ENCODE measurements around the gene DIP2C.
"Not testable (repeated sequence)": the region's sequence is repeated elsewhere in the genome, so short reads cannot be mapped to it uniquely, and the experiment has no call there.

DIP2C gene

DNA sequence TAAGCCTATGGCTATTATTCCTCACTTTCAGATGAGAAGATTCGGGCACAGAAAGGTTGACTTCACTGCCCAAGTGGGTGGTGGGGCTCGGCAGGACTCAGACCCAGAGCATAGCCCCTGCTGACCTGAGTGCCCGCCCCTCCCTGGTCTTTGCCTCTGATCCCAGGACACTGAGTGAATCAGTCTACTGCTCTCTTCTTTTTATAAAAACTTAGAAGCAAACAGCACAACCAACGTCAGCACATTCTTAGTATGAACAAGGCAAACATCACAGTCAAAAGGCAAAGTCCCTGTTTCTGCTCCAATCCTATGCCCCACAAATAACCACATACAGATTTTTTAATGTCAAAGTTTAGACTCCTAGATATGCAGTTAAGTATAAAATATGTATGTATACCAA lies 316.5 kb downstream of the DIP2C start:
- DNase-seq (ENCODE audit: low spot score): no peak

- DNase-seq (ENCODE audit: low spot score): no peak
Observed at GRCh38 chr10:372566-372965, 316.9 kb downstream of the DIP2C start.

- no peak for DNase-seq (ENCODE audit: low spot score)
Observed at GRCh38 chr10:371515-371914, 318.0 kb downstream of the DIP2C start.

DNA sequence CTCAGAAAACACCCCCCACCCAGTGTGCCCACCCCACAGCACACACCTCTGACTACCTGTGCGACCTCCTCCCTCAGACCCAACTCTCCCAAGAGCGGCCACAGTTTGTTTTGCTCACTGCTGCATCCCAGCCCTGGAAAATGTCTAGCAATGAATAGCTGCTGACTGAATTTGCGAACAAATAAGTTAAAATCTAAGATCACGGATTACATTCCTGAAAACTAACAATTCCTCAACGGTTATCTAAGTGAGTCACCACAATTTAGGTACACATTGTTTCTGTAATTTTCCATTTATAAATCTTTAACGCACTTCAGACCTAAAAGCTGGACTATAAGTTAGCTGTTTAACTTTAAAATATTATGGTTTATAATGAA lies 319.0 kb downstream of the DIP2C start:
- DNase-seq (ENCODE audit: low spot score): no peak

DNA sequence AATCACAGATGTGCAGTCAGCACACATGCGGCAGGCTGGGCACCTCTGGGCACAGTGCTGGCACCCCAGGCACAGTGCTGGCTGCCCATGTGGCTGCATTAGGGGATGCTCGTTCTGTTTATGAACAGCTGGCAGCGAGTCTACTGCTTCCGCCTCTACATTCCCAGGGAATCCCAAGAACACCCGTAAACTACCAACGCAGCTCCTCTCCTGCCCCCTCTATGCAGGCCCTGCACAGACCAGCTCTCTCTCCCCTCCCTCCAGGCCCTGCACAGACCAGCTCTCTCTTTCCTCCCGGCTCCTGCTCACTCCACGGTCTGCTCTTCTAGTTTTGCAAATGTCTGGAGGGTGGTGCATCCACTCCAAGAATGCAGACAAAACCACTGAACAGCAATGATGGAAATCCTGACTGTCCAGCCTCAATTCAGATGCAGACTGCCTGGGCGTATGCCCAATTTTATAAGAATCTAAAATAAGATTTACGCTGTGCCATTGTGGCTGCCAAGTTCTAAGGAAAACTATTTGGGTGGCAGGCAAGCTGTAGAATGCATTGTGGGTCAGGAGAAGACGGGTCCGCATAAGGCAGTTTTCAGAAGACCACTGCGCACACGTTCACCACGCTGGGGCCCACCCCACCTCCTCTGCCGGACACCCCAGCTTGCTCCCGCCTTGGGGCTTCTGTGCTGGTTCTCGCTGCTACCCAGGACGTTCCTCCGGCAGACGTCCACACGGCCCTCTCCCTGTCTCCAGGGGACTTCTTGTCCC lies 319.6 kb downstream of the DIP2C start:
- DNase-seq (ENCODE audit: low spot score): no peak

DNA sequence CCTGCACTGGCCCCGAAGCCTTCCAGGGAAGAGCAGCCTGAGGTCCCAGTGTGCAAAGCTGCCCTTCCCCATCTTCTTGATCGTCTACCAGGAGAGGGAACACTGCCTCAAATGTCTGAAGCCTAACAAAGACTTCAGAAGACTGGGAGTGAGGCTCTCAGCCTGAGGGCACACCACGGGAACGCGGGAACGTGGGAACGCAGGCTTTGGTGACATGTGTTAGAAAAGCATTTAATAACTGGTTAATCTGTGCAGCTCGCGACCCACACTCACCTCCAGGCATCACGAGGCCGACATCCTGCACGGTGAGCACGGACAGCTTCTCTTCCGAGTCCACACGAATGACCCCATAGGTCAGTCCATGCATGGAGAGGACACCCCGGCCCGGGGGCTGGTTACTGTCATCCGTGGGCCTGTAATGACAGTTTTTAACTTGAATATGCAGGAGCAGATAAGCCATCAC lies 320.2 kb downstream of the DIP2C start:
- no peak for DNase-seq (ENCODE audit: low spot score)

GRCh38 chr10:368579-369220 lies 320.8 kb downstream of the DIP2C start:
- no peak for DNase-seq (ENCODE audit: low spot score)

DNA sequence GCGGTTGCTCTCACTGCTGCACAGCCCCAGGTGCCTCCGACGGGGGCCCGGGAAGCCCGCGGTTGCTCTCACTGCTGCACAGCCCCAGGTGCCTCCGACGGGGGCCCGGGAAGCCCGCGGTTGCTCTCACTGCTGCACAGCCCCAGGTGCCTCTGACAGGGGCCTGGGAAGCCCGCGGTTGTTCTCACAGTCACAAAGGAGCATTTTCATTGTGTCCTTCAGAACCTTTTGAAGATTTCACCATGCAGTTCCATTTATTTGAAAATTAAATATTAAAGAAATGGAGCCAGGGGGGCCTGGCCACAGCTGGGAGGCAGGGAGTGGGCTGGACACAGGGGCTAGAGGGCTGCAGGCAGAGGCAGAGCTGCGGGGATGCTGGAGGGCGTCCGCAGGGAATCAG lies 321.4 kb downstream of the DIP2C start:
- not testable (repeated sequence) for DNase-seq (ENCODE audit: low spot score)

DNA sequence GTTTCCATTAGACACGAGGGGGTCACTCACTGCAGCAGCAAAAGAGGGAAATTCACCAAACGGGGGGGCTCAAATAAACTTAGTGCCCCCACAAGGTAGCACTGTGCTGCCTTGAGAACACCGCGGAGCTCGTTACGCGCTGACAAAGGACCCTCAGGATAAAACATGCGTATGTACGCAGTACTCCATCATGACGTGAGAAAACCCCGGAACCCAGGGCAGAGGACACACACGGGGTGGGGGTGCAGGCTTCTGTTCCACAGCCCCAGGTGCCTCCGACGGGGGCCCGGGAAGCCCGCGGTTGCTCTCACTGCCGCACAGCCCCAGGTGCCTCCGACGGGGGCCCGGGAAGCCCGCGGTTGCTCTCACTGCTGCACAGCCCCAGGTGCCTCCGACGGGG lies 321.8 kb downstream of the DIP2C start:
- no peak for DNase-seq (ENCODE audit: low spot score)

GRCh38 chr10:366186-366585 lies 323.3 kb downstream of the DIP2C start:
- no peak for DNase-seq (ENCODE audit: low spot score)

- no peak for DNase-seq (ENCODE audit: low spot score)
Observed at GRCh38 chr10:364267-364775, 325.1 kb downstream of the DIP2C start.

- no peak for DNase-seq (ENCODE audit: low spot score)
Observed at GRCh38 chr10:363152-363551, 326.3 kb downstream of the DIP2C start.

DNA sequence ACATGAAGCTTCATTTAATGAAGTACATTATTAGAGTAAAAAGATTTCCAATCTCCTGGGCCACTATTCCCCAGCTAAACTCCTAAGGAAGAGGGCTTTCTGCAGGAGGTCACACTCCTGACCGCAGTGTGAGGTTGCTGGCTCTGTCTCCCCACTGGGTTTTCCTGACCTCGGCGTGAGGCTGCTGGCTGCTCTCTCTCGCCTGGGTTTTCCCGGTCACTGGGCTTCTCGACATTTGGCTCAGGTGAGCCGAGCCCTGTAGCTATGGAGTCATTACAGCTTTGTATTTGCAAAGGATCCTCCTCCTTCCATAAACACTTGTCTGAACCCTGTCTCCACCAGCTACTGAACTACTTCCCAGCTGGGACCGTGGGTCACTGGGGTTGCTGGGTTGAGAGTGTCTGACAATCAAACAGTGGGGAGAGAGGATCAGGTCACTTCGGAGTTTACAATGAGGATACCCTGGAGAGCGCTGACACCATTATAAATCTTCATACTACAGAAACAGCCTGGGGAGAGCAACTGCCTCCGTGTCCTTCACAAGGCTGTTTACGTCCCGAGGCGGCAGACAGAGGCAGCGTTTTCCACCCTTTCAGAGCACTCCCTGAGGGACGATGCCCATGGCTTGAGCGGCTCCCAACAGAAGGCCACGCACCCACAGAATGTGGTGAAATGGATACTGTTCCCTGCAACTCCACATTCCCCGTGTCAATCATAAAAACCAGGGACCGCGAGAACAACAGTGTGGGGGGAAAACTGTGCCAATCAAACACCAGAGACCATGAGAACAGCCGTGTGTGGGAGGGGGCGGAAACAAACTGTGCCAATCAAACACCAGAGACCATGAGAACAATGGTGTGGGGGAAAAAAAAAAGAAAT lies 328.0 kb downstream of the DIP2C start:
- no peak for DNase-seq (ENCODE audit: low spot score)

GRCh38 chr10:360653-361052 lies 328.8 kb downstream of the DIP2C start:
- no peak for DNase-seq (ENCODE audit: low spot score)

GRCh38 chr10:359762-360161 lies 329.7 kb downstream of the DIP2C start:
- DNase-seq (ENCODE audit: low spot score): no peak

- DNase-seq (ENCODE audit: low spot score): no peak
Observed at GRCh38 chr10:359093-359492, 330.4 kb downstream of the DIP2C start.

DNA sequence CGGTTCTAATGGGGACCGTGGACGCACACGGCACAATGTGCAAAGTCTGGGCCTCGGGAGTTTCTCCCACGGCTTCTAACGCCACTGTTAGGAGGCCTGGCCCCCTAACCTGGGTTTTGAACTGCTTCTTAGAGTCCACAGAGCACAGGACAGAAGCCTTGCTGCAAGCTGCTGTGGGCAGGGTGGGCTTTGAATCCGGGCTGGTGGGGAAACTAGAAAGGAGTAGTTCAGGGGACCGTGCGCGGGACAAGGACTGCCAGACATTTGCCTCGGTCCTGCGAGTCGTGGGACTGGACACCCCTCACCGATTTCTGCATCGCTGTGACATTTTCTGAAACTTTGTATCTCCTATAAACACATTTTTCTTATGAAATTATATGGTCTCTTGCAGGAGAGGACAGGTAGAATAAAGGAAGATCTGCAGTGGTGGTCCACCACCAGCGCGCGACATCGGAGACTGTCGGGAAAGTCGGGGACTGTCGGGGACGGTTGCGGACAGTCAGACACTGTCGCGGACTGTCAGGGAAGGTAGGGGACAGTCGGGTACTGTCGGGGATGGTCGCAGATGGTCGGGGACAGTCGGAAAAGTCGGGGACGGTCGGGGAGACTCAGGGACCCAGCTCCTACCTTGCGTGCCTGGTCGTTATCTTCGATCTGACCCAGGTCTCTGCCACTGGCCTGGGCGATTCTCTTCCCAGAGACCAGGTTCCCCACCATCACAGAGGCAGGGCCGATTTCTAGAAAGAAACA lies 332.1 kb downstream of the DIP2C start:
- no peak for DNase-seq (ENCODE audit: low spot score)

- peak; percentile 15 for DNase-seq (ENCODE audit: low spot score)
Observed at GRCh38 chr10:356452-356851, 333.0 kb downstream of the DIP2C start.

GRCh38 chr10:354901-355617 lies 334.4 kb downstream of the DIP2C start:
- DNase-seq (ENCODE audit: low spot score): no peak

GRCh38 chr10:352476-353235 lies 336.8 kb downstream of the DIP2C start:
- no peak for DNase-seq (ENCODE audit: low spot score)

Measured in germinal center (tissue), 1 donor.